CD4-positive, alpha-beta T cell treated with Interferon alpha-2 for 1 hour (primary cell): ENCODE data around the gene UBC.

Experiments used
- DNase-seq, 2 donors: peaks; one replicate each; pipeline ENCODE4 v3.0.0-alpha.2; 2020 to 2022

Gene UBC

DNA sequence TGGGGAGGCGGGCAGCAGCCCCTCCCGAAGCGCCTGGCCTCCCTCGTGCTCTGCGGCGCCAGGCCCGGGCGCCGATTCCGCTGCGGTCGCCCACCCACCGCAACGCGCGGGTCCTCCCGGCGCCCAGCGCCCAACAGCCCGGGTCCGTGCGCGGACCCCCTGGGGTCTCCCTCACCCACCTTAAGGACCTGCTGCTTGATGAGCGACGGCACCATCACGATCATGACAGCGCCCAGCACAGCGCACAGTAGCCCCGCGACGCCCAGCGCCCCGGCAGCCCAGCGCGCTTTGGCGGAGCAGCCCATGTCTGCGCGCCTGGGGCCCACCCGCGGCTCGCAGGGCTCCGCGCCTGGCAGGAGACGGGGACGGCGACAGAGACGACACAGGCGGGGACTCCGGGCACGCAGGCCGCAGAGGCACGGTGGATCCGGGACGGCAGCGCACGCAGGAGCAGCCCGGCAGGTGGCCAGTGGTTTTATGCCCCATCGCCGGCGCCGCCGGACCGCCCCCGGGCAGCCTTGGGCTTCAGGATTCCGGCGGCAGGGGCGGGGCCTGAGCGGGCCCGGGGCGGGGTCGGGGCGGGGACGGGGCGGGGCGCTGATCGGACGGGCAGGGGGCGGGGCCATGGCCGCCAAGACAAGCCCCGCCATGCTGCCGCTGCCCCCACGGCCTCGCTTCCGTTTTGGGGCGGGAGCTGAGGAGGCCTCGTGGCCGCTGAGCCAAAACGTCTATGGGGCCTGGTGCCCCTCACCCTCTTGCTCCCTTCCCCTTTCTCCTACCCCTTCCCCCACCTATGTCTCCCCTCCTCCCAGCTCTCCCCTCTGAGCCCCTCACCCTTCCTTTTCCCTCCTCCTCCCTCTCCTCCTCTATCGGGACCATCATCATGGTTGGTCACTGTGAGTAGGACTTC is 50.8 kb downstream of the UBC start, which contains the start of gene SCARB1:
TSS of gene SCARB1 (minus strand) at position 449 of the 910 bp plus-strand sequence. CDS start at position 305, 144 bp downstream.
- DNase-seq, result peak; percentile 79 to 87

DNA sequence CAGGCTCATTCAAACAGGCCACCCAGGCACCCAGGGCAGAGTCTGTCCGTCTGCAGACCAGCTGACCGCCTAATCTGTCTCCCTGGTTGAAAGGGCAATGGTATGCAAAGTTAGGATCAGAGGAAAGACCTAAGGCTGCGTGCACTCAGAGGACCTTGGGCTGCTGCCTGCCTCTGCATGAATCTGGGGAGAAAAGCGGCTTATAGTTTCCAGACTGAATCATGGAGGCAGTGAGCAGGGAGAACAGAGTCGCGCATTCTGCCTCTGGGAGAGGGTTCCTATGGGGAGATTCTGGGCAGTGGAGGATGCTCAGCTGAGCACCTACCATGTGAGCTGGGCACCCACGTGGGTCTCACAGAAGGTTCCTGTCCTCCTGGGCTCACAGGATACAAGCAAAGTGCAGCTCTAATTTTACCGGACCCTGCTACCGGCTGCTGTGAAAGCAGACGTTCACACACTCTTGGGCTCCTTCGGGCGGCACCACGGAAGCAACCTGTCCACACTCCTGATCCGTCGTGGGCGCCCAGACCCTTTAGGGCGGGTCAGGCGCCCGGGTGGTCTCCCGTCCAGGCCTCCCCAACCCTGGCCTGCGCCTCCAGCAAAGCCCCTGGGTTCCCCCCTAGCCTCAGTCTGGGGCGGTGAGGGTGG is 51.6 kb downstream of the UBC start:
- DNase-seq, result no peak

DNA sequence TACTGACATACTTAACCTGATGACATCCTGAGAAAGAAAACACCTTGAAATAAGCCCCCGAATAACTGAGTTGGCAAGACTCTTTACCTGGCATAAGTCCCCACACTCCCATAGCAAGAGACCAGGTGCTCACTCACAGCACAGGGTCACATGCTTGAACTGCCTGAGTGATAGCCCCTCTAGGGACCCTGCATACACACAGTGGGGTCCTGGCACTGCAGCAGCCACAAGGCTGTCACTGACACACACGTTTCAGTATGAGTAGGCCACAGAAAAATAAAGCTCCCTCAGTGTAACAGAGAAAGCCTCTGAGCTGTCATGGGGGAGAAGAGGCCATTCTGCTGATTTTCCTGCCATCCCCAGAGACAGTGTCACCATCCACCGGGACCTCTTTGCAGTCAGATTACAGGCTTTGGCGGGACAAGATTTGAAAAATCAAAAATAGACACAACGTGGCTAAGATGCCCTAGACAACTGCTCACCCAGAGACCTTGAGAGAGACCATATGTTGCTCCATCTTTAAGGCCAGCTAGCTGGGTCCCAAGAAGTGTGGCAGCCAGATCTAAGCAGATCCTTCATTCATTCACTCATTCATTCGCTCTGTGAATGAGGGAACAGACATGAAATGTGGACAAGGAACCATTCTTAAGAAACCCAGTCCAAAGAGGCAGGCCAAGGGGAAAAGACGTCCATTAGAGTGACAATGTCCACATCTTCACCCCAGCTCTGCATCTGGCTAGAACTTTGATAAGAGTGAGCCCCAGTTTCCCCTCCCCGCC is 52.4 kb downstream of the UBC start:
- DNase-seq, result no peak
